B cell (primary cell): ENCODE measurements around the gene ADAM12.

Experiments
- CTCF ChIP-seq: fragments of 200-600 bp; IDR thresholded peaks from one replicate; pipeline ENCODE4 v1.8.0; 2022; ENCODE audit warnings: antibody characterized with exemption, mild to moderate bottlenecking
- EZH2 ChIP-seq: IDR thresholded peaks from 2 replicates; pipeline ENCODE4 v1.6.1; 2012; ENCODE audit warnings: borderline replicate concordance, low read depth, mild to moderate bottlenecking, moderate library complexity, low read length; ENCODE audit not compliant: insufficient read depth, poor library complexity, severe bottlenecking

- TF ChIP-seq CTCF (no peak), EZH2 (no peak)
Measured at GRCh38 chr10:125990974-125991373, 397.3 kb downstream of the ADAM12 start.
